Measurements from ENCODE around the gene SMAD2. TPM values are rescaled to one million over a fixed set of nuclear protein-coding genes. Genes with fewer than 3 reads are reported as not detected.

Gene SMAD2
- total and polyA plus RNA-seq, 9 of the 15 experiments (the other 6 are each of a cell fraction or from before 2014, with no cell fraction given), result 9.2 to 49.6 (median 33.7) TPM

DNA sequence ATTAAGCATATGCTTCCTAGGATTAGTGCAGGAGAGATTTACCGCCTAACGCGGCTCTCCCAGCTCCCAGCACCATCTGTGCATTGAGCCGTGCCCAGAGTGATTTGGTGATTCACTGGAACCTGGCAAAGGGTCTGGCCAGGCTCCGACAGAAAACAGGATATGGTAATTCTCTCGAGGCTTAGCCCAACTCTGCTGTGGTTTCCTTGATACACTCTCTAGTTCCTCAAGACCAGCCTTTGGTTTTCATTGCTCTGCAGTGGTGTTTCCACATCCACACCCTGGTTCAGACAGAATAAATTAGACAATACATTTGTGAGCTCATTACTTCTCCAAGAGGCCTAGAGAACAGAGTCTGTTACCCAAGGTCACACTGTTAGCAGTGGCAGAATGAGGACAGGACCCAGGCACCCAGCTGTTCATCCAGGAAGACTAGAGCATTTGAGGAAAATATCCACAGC lies 23.0 kb upstream of the SMAD2 start (continued):
- TF ChIP-seq, protein P1, sequence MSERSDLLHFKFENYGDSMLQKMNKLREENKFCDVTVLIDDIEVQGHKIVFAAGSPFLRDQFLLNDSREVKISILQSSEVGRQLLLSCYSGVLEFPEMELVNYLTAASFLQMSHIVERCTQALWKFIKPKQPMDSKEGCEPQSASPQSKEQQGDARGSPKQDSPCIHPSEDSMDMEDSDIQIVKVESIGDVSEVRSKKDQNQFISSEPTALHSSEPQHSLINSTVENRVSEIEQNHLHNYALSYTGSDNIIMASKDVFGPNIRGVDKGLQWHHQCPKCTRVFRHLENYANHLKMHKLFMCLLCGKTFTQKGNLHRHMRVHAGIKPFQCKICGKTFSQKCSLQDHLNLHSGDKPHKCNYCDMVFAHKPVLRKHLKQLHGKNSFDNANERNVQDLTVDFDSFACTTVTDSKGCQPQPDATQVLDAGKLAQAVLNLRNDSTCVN (CRISPR knock-in tag; IDR thresholded peaks at IDR 0.05), result no peak
- TF ChIP-seq, protein P2, sequence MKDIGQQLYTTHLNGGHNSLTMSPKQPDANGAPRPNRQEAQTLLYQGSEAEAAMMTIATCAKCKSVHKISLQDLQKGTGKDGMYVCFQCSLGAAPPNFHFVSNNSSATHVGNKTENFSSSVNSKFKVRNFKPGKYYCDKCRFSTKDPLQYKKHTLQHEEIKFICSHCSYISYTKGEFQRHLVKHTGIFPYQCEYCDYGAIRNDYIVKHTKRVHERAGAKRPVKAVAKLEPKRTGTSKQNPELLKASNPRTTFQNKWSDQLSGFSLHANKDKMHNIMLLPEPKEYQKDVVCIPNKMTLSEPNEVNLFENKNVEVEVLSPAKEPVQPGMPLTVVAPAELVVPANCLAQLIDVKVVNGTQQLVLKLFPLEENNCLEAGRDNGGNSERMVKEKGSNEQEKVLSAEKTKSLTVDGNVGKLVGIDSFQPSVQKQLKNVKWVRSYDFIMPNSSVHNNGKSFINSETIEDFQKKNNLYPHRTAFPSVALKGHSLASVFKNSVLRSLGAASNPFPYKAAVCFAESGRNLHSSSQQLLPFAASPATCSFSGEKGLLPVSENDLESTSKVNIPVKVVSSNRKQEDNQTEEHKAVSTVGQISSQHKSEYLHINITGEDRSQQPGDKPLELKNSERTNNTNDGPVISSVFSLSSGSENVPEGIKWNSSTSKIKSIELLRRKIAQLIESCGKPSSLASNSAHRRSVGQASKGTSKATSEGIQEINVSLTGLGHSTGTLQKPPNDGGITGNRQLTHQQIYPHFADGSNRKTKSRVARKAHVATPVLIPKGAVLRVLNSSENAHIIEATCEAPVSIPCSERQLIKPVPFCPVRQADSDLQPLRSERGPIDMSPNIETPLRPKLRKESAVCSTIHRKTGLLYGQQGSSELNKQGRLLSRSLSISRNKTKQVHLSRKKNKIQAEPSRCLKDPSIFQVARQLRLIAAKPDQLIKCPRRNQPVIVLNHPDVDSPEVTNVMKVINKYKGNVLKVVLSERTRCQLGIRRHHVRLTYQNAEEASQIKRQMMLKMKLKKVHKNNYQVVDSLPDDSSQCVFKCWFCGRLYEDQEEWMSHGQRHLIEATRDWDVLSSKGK (CRISPR knock-in tag; IDR thresholded peaks at IDR 0.05), result no peak

DNA sequence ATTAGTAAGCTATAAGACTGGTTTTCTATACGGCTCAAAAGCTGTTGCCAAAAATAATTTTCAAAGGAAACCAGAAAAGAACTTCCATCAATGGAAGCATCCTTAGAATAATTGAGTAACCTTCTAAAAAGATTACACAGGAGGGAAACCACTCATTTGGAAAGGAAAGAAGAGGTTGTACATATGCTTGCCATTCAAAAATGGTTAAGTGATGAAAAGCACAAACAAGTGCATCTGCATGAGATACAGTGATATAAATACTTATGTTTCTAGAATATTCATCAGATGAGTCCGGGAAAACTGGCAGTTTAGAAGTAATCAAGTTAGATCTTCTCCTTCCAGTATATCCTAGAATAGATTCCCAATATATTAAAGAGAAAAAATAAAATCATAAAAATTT lies 20.1 kb upstream of the SMAD2 start:
- CTCF ChIA-PET (ENCODE audit: low intra/inter-chr PET ratio), result no interaction called here

More for the DNA sequence above, 20.1 kb upstream of the SMAD2 start:
- no peak for FAIRE-seq
- H2AFZ ChIP-seq (ENCODE audit: low read depth, low read length), result no peak overlapping the region
- no TSS peak for BruUV-seq (replicated peaks)
- no peaks in the 10 kb centered on the region; a peak in 3 of 5 replicates for H3K4me1 ChIP-seq (replicated peaks in 1 of 2; ENCODE audit: control insufficient read depth in 2 of 2, insufficient read depth in 2 of 2, low read length in 2 of 2)
- H3K79me2 ChIP-seq (ENCODE audit: control insufficient read depth, insufficient read depth, low read length), result no peaks in the 10 kb centered on the region
- no peak for DNase-seq (ENCODE audit: extremely low read depth in 1 of 4, low spot score in 3 of 4)
- TF ChIP-seq, protein P3, sequence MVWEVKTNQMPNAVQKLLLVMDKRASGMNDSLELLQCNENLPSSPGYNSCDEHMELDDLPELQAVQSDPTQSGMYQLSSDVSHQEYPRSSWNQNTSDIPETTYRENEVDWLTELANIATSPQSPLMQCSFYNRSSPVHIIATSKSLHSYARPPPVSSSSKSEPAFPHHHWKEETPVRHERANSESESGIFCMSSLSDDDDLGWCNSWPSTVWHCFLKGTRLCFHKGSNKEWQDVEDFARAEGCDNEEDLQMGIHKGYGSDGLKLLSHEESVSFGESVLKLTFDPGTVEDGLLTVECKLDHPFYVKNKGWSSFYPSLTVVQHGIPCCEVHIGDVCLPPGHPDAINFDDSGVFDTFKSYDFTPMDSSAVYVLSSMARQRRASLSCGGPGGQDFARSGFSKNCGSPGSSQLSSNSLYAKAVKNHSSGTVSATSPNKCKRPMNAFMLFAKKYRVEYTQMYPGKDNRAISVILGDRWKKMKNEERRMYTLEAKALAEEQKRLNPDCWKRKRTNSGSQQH (CRISPR knock-in tag; IDR thresholded peaks at IDR 0.05), result no peak
- TF ChIP-seq ZKSCAN1 (IDR thresholded peaks at IDR 0.05; ENCODE audit: low read depth, low read length), result no peak
- TF ChIP-seq, protein P4, sequence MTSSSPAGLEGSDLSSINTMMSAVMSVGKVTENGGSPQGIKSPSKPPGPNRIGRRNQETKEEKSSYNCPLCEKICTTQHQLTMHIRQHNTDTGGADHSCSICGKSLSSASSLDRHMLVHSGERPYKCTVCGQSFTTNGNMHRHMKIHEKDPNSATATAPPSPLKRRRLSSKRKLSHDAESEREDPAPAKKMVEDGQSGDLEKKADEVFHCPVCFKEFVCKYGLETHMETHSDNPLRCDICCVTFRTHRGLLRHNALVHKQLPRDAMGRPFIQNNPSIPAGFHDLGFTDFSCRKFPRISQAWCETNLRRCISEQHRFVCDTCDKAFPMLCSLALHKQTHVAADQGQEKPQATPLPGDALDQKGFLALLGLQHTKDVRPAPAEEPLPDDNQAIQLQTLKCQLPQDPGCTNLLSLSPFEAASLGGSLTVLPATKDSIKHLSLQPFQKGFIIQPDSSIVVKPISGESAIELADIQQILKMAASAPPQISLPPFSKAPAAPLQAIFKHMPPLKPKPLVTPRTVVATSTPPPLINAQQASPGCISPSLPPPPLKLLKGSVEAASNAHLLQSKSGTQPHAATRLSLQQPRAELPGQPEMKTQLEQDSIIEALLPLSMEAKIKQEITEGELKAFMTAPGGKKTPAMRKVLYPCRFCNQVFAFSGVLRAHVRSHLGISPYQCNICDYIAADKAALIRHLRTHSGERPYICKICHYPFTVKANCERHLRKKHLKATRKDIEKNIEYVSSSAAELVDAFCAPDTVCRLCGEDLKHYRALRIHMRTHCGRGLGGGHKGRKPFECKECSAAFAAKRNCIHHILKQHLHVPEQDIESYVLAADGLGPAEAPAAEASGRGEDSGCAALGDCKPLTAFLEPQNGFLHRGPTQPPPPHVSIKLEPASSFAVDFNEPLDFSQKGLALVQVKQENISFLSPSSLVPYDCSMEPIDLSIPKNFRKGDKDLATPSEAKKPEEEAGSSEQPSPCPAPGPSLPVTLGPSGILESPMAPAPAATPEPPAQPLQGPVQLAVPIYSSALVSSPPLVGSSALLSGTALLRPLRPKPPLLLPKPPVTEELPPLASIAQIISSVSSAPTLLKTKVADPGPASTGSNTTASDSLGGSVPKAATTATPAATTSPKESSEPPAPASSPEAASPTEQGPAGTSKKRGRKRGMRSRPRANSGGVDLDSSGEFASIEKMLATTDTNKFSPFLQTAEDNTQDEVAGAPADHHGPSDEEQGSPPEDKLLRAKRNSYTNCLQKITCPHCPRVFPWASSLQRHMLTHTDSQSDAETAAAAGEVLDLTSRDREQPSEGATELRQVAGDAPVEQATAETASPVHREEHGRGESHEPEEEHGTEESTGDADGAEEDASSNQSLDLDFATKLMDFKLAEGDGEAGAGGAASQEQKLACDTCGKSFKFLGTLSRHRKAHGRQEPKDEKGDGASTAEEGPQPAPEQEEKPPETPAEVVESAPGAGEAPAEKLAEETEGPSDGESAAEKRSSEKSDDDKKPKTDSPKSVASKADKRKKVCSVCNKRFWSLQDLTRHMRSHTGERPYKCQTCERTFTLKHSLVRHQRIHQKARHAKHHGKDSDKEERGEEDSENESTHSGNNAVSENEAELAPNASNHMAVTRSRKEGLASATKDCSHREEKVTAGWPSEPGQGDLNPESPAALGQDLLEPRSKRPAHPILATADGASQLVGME (CRISPR knock-in tag; IDR thresholded peaks at IDR 0.05), result no peak
- peaks cover 0 to 4% of the 10 kb centered on the region in 2 experiments; a peak in 1 of 5 replicates for H3K27me3 ChIP-seq (ENCODE audit: control insufficient read depth in 2 of 2, insufficient read depth in 2 of 2, low read length in 2 of 2)
- in situ Hi-C loops (cut with MboI) (loop anchor here (5.0 kb wide), 1 partner anchor 62 kb away; no protein-coding TSS in a partner anchor), intact Hi-C loops (cut with micrococcal nuclease) (no loop called here)
- H4K20me1 ChIP-seq (replicated peaks; ENCODE audit: control insufficient read depth, insufficient read depth, low read length), result no peaks in the 10 kb centered on the region
- POLR2A ChIA-PET, result no interaction called here
- 6% methylated on average over 2 of the region's 2 CpGs for WGBS (ENCODE audit: insufficient coverage, low coverage, missing lambda C conversion rate)
- no peaks in the 10 kb centered on the region for H3K9me1 ChIP-seq (ENCODE audit: control insufficient read depth, insufficient read depth, low read length)
- no peak for ATAC-seq
- H3K36me3 ChIP-seq (ENCODE audit: control insufficient read depth, insufficient read depth, low read length), result no peaks in the 10 kb centered on the region
- H3K4me2 ChIP-seq (ENCODE audit: insufficient read depth, low read length), result no peak overlapping the region
- no peak overlapping the region for H3K27ac ChIP-seq (ENCODE audit: extremely low read depth, low read depth, low read length)
- H3K9ac ChIP-seq (ENCODE audit: insufficient read depth in 1 of 2, low read depth in 2 of 2, low read length in 2 of 2), result no peak overlapping the region
- no peak overlapping the region for H3K4me3 ChIP-seq
- H3K9me3 ChIP-seq (replicated peaks; ENCODE audit: control insufficient read depth, insufficient read depth, low read depth, low read length), result no peaks in the 10 kb centered on the region
